D721Med (cell line): Measurements from ENCODE around the gene RANBP3L.

ENCODE experiments used
- DNase-seq: peaks from one replicate; pipeline ENCODE4 v3.0.0; 2011; ENCODE audit warnings: low spot score; ENCODE audit not compliant: insufficient read length
- FAIRE-seq: peaks from 2 replicates; lab custom pipeline; 2011; peaks lifted over from hg19 to GRCh38; lab: Jason Lieb, UNC
- CTCF ChIP-seq: IDR thresholded peaks from 2 replicates; pipeline ENCODE4 v1.5.1; 2012; ENCODE audit warnings: mild to moderate bottlenecking, control low read depth; ENCODE audit not compliant: insufficient read depth; ENCODE audit errors: missing control alignments

RANBP3L gene

GRCh38 chr5:36281626-36282025, 20.1 kb downstream of the RANBP3L start:
- no peak for FAIRE-seq
- TF ChIP-seq CTCF: no peak
- no peak for DNase-seq

DNA sequence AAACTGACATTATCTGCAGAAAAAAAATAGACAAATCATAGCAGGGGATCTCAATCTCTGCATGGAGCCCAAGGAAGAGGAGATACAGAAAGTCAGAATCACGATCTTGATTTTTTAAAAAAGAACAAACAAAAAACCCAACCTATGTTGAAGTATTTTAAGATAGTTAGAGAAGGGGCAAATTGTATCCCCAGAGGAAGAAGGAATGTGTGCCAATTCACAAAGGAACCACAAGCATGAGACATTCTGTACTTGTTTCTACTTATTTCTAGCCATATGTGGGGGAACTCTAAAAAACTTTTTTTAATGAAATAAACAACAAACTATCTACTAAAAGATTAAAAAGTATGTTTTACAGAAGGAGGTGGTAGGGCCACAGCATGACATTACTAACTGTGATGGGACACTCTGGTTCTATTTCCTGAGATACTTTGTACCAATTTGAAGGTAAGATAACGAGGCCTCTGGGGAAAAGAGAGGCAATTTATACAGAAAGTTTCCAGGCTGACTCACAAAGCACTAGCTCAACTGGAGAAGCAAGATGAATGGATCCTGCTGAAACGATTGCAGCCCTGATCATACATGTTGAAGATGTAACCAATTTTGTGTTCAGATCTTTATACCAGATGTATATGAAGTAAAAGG, 22.5 kb downstream of the RANBP3L start:
- FAIRE-seq (no peak), DNase-seq (no peak)
- no peak for TF ChIP-seq CTCF

DNA sequence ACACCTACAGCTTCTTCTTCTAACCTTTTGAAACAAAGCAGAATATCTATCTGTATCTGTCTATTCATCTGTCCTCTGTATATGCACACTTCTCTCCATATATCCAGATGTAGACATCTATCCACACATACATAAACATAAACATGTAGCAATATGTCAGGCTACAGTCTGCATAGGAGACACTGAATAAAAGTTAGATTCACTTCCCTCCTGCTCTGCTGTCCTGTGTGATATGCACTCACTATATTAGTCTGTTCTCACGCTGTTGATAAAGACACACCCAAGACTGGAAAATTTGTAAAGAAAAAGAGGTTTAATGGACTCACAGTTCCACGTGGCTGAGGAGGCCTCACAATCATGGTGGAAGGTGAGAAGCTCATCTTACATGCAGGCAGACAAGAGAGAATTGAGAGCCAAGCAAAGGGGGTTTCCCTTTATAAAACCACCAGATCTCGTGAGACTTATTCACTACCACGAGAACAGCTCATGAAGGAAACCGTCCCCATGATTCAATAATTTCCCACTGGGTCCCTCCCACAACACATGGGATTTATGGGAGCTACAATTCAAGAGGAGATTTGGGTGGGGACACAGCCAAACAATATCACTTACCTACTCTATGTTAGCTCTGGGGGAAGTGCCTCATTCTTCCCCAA, 24.1 kb downstream of the RANBP3L start:
- FAIRE-seq: no peak
- no peak for TF ChIP-seq CTCF
- DNase-seq: no peak

GRCh38 chr5:36276864-36277263, 24.8 kb downstream of the RANBP3L start:
- no peak for DNase-seq
- TF ChIP-seq CTCF: no peak
- FAIRE-seq: no peak

- FAIRE-seq: no peak
- no peak for DNase-seq
- no peak for TF ChIP-seq CTCF
These were observed 27.7 kb downstream of the RANBP3L start for GRCh38 chr5:36273809-36274526.

GRCh38 chr5:36272136-36272690, 29.5 kb downstream of the RANBP3L start:
- TF ChIP-seq CTCF: no peak
- FAIRE-seq (no peak), DNase-seq (no peak)
